K562 (cell line): Measurements from ENCODE around the gene RBFA. TPM values are rescaled to one million over a fixed set of nuclear protein-coding genes. Genes with fewer than 3 reads are reported as not detected.
A peak's percentile ranks its signal among the peaks of the same experiment; 100 is the strongest.

Source experiments
- CEBPG ChIP-seq, 3 experiments: fragments of 200-800 bp in 1 of 3; sonication (Bioruptor generic) in 1 of 3; sonication (generic) in 1 of 3; formaldehyde crosslinking in 1 of 3; IDR thresholded peaks in 2 of 3; conservative IDR thresholded peaks in 1 of 3; 2 replicates each; pipeline versions ENCODE4 v1.6.1 to v1.8.0; 2016 to 2022; ENCODE audit warnings: missing compliant biosample characterization in 2 of 3, missing genetic modification characterization in 2 of 3, mild to moderate bottlenecking in 1 of 3, missing genetic modification reagents in 1 of 3
- DMBX1 ChIP-seq: fragments of 250-450 bp; sonication (Bioruptor Pico); IDR thresholded peaks from 2 replicates; pipeline ENCODE4 v1.8.0; 2022; ENCODE audit warnings: inconsistent platforms, mild to moderate bottlenecking, moderate library complexity, borderline replicate concordance
- GTF2E2 ChIP-seq: fragments of 200-800 bp; sonication (Bioruptor generic); IDR thresholded peaks from 2 replicates; pipeline ENCODE4 v1.6.1; 2016; ENCODE audit warnings: missing genetic modification characterization, missing compliant biosample characterization
- HCFC1 ChIP-seq: IDR thresholded peaks from 2 replicates; pipeline ENCODE4 v1.6.1; 2012; ENCODE audit warnings: low read depth, low read length, improper control_type of control experiment
- MAZ ChIP-seq, 2 experiments: fragments of 450-650 bp in 1 of 2; sonication (generic) in 1 of 2; formaldehyde crosslinking; IDR thresholded peaks in 1 of 2; conservative IDR thresholded peaks in 1 of 2; 2 replicates each; pipeline versions ENCODE4 v1.4.0 to v1.5.0; 2020; ENCODE audit warnings: mild to moderate bottlenecking in 1 of 2, missing genetic modification reagents in 1 of 2
- MED1 ChIP-seq: sonication (generic); formaldehyde crosslinking; IDR thresholded peaks from 2 replicates; pipeline ENCODE4 v1.8.1; 2023; ENCODE audit warnings: missing genetic modification reagents, borderline replicate concordance
- PHB ChIP-seq: fragments of 250-450 bp; sonication (Bioruptor Pico); IDR thresholded peaks from 2 replicates; pipeline ENCODE4 v1.5.0; 2021
- RBFOX2 ChIP-seq: fragments of 200-400 bp; formaldehyde crosslinking; IDR thresholded peaks from 2 replicates; pipeline ENCODE4 v1.6.1; 2017; ENCODE audit warnings: low read depth, mild to moderate bottlenecking, low read length, moderate library complexity
- SUPT5H ChIP-seq: fragments of 450-650 bp; IDR thresholded peaks from 2 replicates; pipeline ENCODE4 v1.6.1; 2016
- TAF1 ChIP-seq: IDR thresholded peaks from 2 replicates; pipeline ENCODE4 v1.6.1; 2011; ENCODE audit warnings: mild to moderate bottlenecking, low read length, moderate library complexity; ENCODE audit not compliant: insufficient read depth, control insufficient read depth, severe bottlenecking; ENCODE audit errors: extremely low read depth
- TCF7 ChIP-seq: sonication (generic); IDR thresholded peaks from 2 replicates; pipeline ENCODE4 v1.6.1; 2016; ENCODE audit warnings: antibody characterized with exemption, borderline replicate concordance
- ZNF124 ChIP-seq: sonication (generic); formaldehyde crosslinking; IDR thresholded peaks from 2 replicates; pipeline ENCODE4 v1.8.1; 2022; ENCODE audit warnings: missing genetic modification reagents
- ZNF197 ChIP-seq: fragments of 200-800 bp; sonication (Bioruptor generic); IDR thresholded peaks from 2 replicates; pipeline ENCODE4 v1.6.1; 2016; ENCODE audit warnings: low read depth, missing genetic modification characterization, missing compliant biosample characterization
- ZNF551 ChIP-seq: fragments of 250-450 bp; sonication (Bioruptor Pico); IDR thresholded peaks from 2 replicates; pipeline ENCODE4 v1.5.0; 2021; ENCODE audit warnings: mild to moderate bottlenecking, moderate library complexity
- polyA plus RNA-seq, 8 experiments: library from polyadenylated mRNA; depleted of rRNA in 4 of 8; stranded (reverse) in 5 of 8; unstranded in 3 of 8; fragments of >200 nt; fragmentation: Nextera tagmentation in 2 of 8; fragmentation: Illumina TruSeq in 1 of 8; extraction: Ambion mirVana in 2 of 8; extraction: Trizol in 1 of 8; gene quantifications; 2 replicates each; pipeline versions ENCODE4 v1.2.1 to v1.2.3, GENCODE V29; 2011 to 2014; ENCODE audit warnings: inconsistent platforms in 1 of 8, missing spikeins in 1 of 8
- total RNA-seq, 7 experiments: library from RNA; depleted of rRNA in 6 of 7; stranded (reverse); fragments of >200 nt in 6 of 7; fragmentation: Illumina TruSeq in 2 of 7; extraction: Trizol in 2 of 7; gene quantifications; 2 replicates each; pipeline versions ENCODE4 v1.2.1 to v1.2.3, GENCODE V29; 2011 to 2021; ENCODE audit warnings: low replicate concordance in 1 of 7
- TF ChIP-seq, protein P1 (sequence below): sonication (generic); formaldehyde crosslinking; IDR thresholded peaks from 2 replicates; pipeline ENCODE4 v1.8.0; 2022; ENCODE audit warnings: missing genetic modification reagents, mild to moderate bottlenecking, borderline replicate concordance
- TF ChIP-seq, protein P2 (sequence below): fragments of 450-650 bp; IDR thresholded peaks from 2 replicates; pipeline ENCODE4 v1.6.1; 2017; ENCODE audit warnings: antibody characterized with exemption, mild to moderate bottlenecking
- TF ChIP-seq, protein P3 (sequence below): fragments of 450-650 bp; IDR thresholded peaks from 2 replicates; pipeline ENCODE4 v1.6.1; 2016; ENCODE audit warnings: missing biosample characterization, missing genetic modification characterization
- TF ChIP-seq, protein P4 (sequence below): fragments of 450-650 bp; conservative IDR thresholded peaks from 2 replicates; pipeline ENCODE4 v1.6.1; 2016; ENCODE audit warnings: missing genetic modification characterization, low read depth, mild to moderate bottlenecking, missing compliant biosample characterization, moderate library complexity

RBFA gene
- total and polyA plus RNA-seq, 9 of the 15 experiments (the other 6 are each of a cell fraction or from before 2014, with no cell fraction given), result 3.4 to 41.9 (median 25.8) TPM

DNA sequence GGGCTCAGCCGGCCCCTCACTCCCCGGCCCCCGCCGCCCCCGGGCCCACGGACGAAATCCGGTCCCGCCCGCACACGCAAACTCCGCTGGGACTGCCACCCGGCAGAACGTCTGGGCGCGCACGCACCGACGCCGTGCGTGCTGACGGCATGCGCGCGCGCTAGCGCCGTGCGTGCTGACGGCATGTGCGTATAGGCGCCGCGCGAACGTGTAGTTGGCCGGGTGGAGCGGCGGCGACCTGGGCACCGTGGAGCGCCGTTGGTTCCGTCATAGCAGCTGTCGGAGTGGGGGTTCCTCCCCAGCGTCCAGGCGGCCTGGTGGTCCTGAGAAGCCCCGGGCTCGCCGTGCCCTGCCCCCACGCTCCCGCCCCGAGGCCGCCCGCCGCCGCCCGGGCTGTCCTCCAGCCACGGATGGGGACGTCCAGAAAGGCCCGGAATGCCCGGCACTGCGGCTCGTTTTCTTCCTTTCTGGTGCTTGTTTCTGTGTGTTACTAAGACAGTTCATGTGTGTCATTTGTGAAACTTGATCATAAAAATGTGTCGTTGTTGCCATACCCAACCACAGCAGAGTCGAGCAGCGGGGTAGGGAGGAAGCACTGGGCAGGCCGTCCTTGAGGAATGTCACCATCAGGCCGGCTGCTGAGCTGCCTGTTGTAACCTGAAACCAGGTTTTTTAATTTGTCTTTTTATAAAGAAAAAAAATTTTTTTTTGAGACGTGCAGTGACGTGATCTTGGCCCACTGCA lies 45.6 kb upstream of the RBFA start, which contains the start of gene TXNL4A (continued):
- TF ChIP-seq, protein P1, sequence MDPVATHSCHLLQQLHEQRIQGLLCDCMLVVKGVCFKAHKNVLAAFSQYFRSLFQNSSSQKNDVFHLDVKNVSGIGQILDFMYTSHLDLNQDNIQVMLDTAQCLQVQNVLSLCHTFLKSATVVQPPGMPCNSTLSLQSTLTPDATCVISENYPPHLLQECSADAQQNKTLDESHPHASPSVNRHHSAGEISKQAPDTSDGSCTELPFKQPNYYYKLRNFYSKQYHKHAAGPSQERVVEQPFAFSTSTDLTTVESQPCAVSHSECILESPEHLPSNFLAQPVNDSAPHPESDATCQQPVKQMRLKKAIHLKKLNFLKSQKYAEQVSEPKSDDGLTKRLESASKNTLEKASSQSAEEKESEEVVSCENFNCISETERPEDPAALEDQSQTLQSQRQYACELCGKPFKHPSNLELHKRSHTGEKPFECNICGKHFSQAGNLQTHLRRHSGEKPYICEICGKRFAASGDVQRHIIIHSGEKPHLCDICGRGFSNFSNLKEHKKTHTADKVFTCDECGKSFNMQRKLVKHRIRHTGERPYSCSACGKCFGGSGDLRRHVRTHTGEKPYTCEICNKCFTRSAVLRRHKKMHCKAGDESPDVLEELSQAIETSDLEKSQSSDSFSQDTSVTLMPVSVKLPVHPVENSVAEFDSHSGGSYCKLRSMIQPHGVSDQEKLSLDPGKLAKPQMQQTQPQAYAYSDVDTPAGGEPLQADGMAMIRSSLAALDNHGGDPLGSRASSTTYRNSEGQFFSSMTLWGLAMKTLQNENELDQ, result no peak
- TF ChIP-seq ZNF197 (no peak), TCF7 (no peak), TAF1 (peak; percentile 58), DMBX1 (no peak), SUPT5H (peak; percentile 84), ZNF551 (CRISPR knock-in tag) (no peak), GTF2E2 (tag) (no peak; the same call in 1 of the 2 replicates), PHB (CRISPR knock-in tag) (no peak), RBFOX2 (peak; percentile 89), CEBPG (CRISPR knock-in tag; IDR thresholded peaks at IDR 0.05) (no peak), CEBPG (tag; conservative IDR thresholded peaks at IDR 0.05 in 1 of 2, IDR thresholded peaks at IDR 0.05 in 1 of 2) (no peak), MAZ (CRISPR knock-in tag; conservative IDR thresholded peaks at IDR 0.05 in 1 of 2, IDR thresholded peaks at IDR 0.05 in 1 of 2) (no peak), ZNF124 (no peak), MED1 (CRISPR knock-in tag) (no peak), HCFC1 (peak; percentile 58)
- TF ChIP-seq, protein P2, sequence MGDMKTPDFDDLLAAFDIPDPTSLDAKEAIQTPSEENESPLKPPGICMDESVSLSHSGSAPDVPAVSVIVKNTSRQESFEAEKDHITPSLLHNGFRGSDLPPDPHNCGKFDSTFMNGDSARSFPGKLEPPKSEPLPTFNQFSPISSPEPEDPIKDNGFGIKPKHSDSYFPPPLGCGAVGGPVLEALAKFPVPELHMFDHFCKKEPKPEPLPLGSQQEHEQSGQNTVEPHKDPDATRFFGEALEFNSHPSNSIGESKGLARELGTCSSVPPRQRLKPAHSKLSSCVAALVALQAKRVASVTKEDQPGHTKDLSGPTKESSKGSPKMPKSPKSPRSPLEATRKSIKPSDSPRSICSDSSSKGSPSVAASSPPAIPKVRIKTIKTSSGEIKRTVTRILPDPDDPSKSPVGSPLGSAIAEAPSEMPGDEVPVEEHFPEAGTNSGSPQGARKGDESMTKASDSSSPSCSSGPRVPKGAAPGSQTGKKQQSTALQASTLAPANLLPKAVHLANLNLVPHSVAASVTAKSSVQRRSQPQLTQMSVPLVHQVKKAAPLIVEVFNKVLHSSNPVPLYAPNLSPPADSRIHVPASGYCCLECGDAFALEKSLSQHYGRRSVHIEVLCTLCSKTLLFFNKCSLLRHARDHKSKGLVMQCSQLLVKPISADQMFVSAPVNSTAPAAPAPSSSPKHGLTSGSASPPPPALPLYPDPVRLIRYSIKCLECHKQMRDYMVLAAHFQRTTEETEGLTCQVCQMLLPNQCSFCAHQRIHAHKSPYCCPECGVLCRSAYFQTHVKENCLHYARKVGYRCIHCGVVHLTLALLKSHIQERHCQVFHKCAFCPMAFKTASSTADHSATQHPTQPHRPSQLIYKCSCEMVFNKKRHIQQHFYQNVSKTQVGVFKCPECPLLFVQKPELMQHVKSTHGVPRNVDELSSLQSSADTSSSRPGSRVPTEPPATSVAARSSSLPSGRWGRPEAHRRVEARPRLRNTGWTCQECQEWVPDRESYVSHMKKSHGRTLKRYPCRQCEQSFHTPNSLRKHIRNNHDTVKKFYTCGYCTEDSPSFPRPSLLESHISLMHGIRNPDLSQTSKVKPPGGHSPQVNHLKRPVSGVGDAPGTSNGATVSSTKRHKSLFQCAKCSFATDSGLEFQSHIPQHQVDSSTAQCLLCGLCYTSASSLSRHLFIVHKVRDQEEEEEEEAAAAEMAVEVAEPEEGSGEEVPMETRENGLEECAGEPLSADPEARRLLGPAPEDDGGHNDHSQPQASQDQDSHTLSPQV, result 0 out of 2 replicates have a peak, but pooled peaks have one; percentile 32
- TF ChIP-seq, protein P3, sequence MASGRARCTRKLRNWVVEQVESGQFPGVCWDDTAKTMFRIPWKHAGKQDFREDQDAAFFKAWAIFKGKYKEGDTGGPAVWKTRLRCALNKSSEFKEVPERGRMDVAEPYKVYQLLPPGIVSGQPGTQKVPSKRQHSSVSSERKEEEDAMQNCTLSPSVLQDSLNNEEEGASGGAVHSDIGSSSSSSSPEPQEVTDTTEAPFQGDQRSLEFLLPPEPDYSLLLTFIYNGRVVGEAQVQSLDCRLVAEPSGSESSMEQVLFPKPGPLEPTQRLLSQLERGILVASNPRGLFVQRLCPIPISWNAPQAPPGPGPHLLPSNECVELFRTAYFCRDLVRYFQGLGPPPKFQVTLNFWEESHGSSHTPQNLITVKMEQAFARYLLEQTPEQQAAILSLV (tag), result no peak
- TF ChIP-seq, protein P4, sequence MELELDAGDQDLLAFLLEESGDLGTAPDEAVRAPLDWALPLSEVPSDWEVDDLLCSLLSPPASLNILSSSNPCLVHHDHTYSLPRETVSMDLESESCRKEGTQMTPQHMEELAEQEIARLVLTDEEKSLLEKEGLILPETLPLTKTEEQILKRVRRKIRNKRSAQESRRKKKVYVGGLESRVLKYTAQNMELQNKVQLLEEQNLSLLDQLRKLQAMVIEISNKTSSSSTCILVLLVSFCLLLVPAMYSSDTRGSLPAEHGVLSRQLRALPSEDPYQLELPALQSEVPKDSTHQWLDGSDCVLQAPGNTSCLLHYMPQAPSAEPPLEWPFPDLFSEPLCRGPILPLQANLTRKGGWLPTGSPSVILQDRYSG (tag), result no peak
